ENCODE measurements around the gene MCRIP1. TPM values are rescaled to one million over a fixed set of nuclear protein-coding genes. Genes with fewer than 3 reads are reported as not detected.

Gene MCRIP1
- total and polyA plus RNA-seq, 9 donors: 113 to 147 (median 134) TPM

- Histone ChIP-seq H3K27me3 (ENCODE audit: control insufficient read depth, insufficient read depth, low read length) (no peaks in the 10 kb centered on the region), H3K36me3 (ENCODE audit: control insufficient read depth, insufficient read depth, low read length) (peaks cover 83% of the 10 kb centered on the region)
- 91% methylated on average over 13 of the region's 16 CpGs for WGBS (ENCODE audit: insufficient coverage)
Measured at GRCh38 chr17:81851423-81851822, 18.3 kb upstream of the MCRIP1 start.

GRCh38 chr17:81849457-81849856 is 16.4 kb upstream of the MCRIP1 start:
- no peaks in the 10 kb centered on the region for H3K27me3 ChIP-seq (ENCODE audit: control insufficient read depth, insufficient read depth, low read length)
- no peak overlapping the region for H3K27ac ChIP-seq (ENCODE audit: low read length)
- no peak overlapping the region for H3K4me3 ChIP-seq (ENCODE audit: low read length)
- H3K36me3 ChIP-seq (ENCODE audit: control insufficient read depth, insufficient read depth, low read length): peaks cover 86% of the 10 kb centered on the region
- H3K9me3 ChIP-seq (replicated peaks; ENCODE audit: control insufficient read depth, low read depth, low read length): no peaks in the 10 kb centered on the region
- no peaks in the 10 kb centered on the region for H3K4me1 ChIP-seq (ENCODE audit: control insufficient read depth, insufficient read depth, low read length)
- no peak for DNase-seq
- WGBS (ENCODE audit: insufficient coverage): 93% methylated on average over 5 of the region's 12 CpGs

More at GRCh38 chr17:81851423-81851822, 18.3 kb upstream of the MCRIP1 start:
- no peaks in the 10 kb centered on the region for H3K4me1 ChIP-seq (ENCODE audit: control insufficient read depth, insufficient read depth, low read length)
- no peaks in the 10 kb centered on the region for H3K9me3 ChIP-seq (replicated peaks; ENCODE audit: control insufficient read depth, low read depth, low read length)
- H3K4me3 ChIP-seq (ENCODE audit: low read length): no peak overlapping the region
- DNase-seq: no peak
- no peak overlapping the region for H3K27ac ChIP-seq (ENCODE audit: low read length)

GRCh38 chr17:81846743-81847689 is 13.9 kb upstream of the MCRIP1 start:
- 89% methylated on average over 18 of the region's 24 CpGs for WGBS (ENCODE audit: insufficient coverage)
- Histone ChIP-seq H3K27me3 (ENCODE audit: control insufficient read depth, insufficient read depth, low read length) (no peaks in the 10 kb centered on the region), H3K36me3 (ENCODE audit: control insufficient read depth, insufficient read depth, low read length) (peaks cover 82% of the 10 kb centered on the region), H3K27ac (ENCODE audit: low read length) (no peak overlapping the region), H3K4me1 (ENCODE audit: control insufficient read depth, insufficient read depth, low read length) (no peaks in the 10 kb centered on the region), H3K4me3 (ENCODE audit: low read length) (no peak overlapping the region), H3K9me3 (replicated peaks; ENCODE audit: control insufficient read depth, low read depth, low read length) (no peaks in the 10 kb centered on the region)
- DNase-seq: no peak

- 90% methylated on average over 36 of the region's 38 CpGs for WGBS (ENCODE audit: insufficient coverage)
- H3K4me1 ChIP-seq (ENCODE audit: control insufficient read depth, insufficient read depth, low read length): peaks cover 6% of the 10 kb centered on the region
- no peaks in the 10 kb centered on the region for H3K9me3 ChIP-seq (replicated peaks; ENCODE audit: control insufficient read depth, low read depth, low read length)
- no peak overlapping the region for H3K27ac ChIP-seq (ENCODE audit: low read length)
- no peak overlapping the region for H3K4me3 ChIP-seq (ENCODE audit: low read length)
- DNase-seq: no peak
- peaks cover 77% of the 10 kb centered on the region for H3K36me3 ChIP-seq (ENCODE audit: control insufficient read depth, insufficient read depth, low read length)
- no peaks in the 10 kb centered on the region for H3K27me3 ChIP-seq (ENCODE audit: control insufficient read depth, insufficient read depth, low read length)
Measured at GRCh38 chr17:81845881-81846742, 13.0 kb upstream of the MCRIP1 start.

GRCh38 chr17:81845361-81845760 is 12.3 kb upstream of the MCRIP1 start:
- peaks cover 14% of the 10 kb centered on the region for H3K4me1 ChIP-seq (ENCODE audit: control insufficient read depth, insufficient read depth, low read length)
- 97% methylated on average over 11 of the region's 13 CpGs for WGBS (ENCODE audit: insufficient coverage)

GRCh38 chr17:81844887-81845286 is 11.8 kb upstream of the MCRIP1 start:
- H3K27ac ChIP-seq (ENCODE audit: low read length): no peak overlapping the region
- WGBS (ENCODE audit: insufficient coverage): 74% methylated on average over 10 of the region's 13 CpGs

More at GRCh38 chr17:81845361-81845760, 12.3 kb upstream of the MCRIP1 start:
- H3K9me3 ChIP-seq (replicated peaks; ENCODE audit: control insufficient read depth, low read depth, low read length): no peaks in the 10 kb centered on the region
- no peaks in the 10 kb centered on the region for H3K27me3 ChIP-seq (ENCODE audit: control insufficient read depth, insufficient read depth, low read length)
- H3K36me3 ChIP-seq (ENCODE audit: control insufficient read depth, insufficient read depth, low read length): peaks cover 71% of the 10 kb centered on the region
- DNase-seq: no peak
- no peak overlapping the region for H3K27ac ChIP-seq (ENCODE audit: low read length)
- no peak overlapping the region for H3K4me3 ChIP-seq (ENCODE audit: low read length)

GRCh38 chr17:81844327-81844851 is 11.3 kb upstream of the MCRIP1 start:
- Histone ChIP-seq H3K9me3 (replicated peaks; ENCODE audit: control insufficient read depth, low read depth, low read length) (no peaks in the 10 kb centered on the region), H3K4me1 (ENCODE audit: control insufficient read depth, insufficient read depth, low read length) (peaks cover 15% of the 10 kb centered on the region), H3K27ac (ENCODE audit: low read length) (no peak overlapping the region), H3K27me3 (ENCODE audit: control insufficient read depth, insufficient read depth, low read length) (no peaks in the 10 kb centered on the region), H3K36me3 (ENCODE audit: control insufficient read depth, insufficient read depth, low read length) (peaks cover 65% of the 10 kb centered on the region), H3K4me3 (ENCODE audit: low read length) (no peak overlapping the region)
- WGBS (ENCODE audit: insufficient coverage): 89% methylated on average over 13 of the region's 14 CpGs
- no peak for DNase-seq

More at GRCh38 chr17:81844887-81845286, 11.8 kb upstream of the MCRIP1 start:
- H3K36me3 ChIP-seq (ENCODE audit: control insufficient read depth, insufficient read depth, low read length): peaks cover 68% of the 10 kb centered on the region
- H3K4me3 ChIP-seq (ENCODE audit: low read length): no peak overlapping the region
- peaks cover 15% of the 10 kb centered on the region for H3K4me1 ChIP-seq (ENCODE audit: control insufficient read depth, insufficient read depth, low read length)
- H3K9me3 ChIP-seq (replicated peaks; ENCODE audit: control insufficient read depth, low read depth, low read length): no peaks in the 10 kb centered on the region
- no peak for DNase-seq
- H3K27me3 ChIP-seq (ENCODE audit: control insufficient read depth, insufficient read depth, low read length): no peaks in the 10 kb centered on the region

- DNase-seq: no peak
Measured at GRCh38 chr17:81843713-81844326, 10.7 kb upstream of the MCRIP1 start.

GRCh38 chr17:81842725-81843504 is 9.8 kb upstream of the MCRIP1 start:
- DNase-seq: no peak

More at GRCh38 chr17:81843713-81844326, 10.7 kb upstream of the MCRIP1 start:
- Histone ChIP-seq H3K4me3 (ENCODE audit: low read length) (no peak overlapping the region), H3K9me3 (replicated peaks; ENCODE audit: control insufficient read depth, low read depth, low read length) (no peaks in the 10 kb centered on the region), H3K36me3 (ENCODE audit: control insufficient read depth, insufficient read depth, low read length) (peaks cover 60% of the 10 kb centered on the region), H3K27ac (ENCODE audit: low read length) (no peak overlapping the region), H3K27me3 (ENCODE audit: control insufficient read depth, insufficient read depth, low read length) (no peaks in the 10 kb centered on the region), H3K4me1 (ENCODE audit: control insufficient read depth, insufficient read depth, low read length) (peaks cover 15% of the 10 kb centered on the region)
- 75% methylated on average over 26 of the region's 30 CpGs for WGBS (ENCODE audit: insufficient coverage)

More at GRCh38 chr17:81842725-81843504, 9.8 kb upstream of the MCRIP1 start:
- no peaks in the 10 kb centered on the region for H3K9me3 ChIP-seq (replicated peaks; ENCODE audit: control insufficient read depth, low read depth, low read length)
- H3K27ac ChIP-seq (ENCODE audit: low read length): no peak overlapping the region
- H3K4me3 ChIP-seq (ENCODE audit: low read length): no peak overlapping the region
- 71% methylated on average over 15 of the region's 21 CpGs for WGBS (ENCODE audit: insufficient coverage)
- no peaks in the 10 kb centered on the region for H3K27me3 ChIP-seq (ENCODE audit: control insufficient read depth, insufficient read depth, low read length)
- H3K36me3 ChIP-seq (ENCODE audit: control insufficient read depth, insufficient read depth, low read length): peaks cover 57% of the 10 kb centered on the region
- H3K4me1 ChIP-seq (ENCODE audit: control insufficient read depth, insufficient read depth, low read length): peaks cover 15% of the 10 kb centered on the region

All from muscle of leg (tissue), 11 donors.